ENCODE results near the gene SNX14.
"Not testable (repeated sequence)": the region's sequence is repeated elsewhere in the genome, so short reads cannot be mapped to it uniquely, and the experiment has no call there.

SNX14 gene

DNA sequence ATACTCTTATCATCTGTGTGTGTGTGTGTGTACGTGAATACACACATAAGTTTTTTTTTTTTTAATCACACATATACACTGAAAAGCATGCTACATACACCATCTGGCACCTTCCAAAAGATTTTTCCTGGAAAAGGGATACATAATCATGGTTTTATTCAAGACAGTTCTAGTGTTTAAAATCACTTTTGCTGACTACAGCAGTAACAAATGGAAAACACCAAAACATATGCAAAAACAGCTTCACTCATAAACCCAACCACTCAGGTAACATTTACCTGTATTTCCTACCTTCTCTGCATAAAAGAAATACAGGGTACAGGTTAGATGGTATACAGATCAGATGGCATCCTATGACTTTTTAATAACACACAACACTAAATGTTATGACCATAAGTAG lies 2.5 kb downstream of the SNX14 start:
- no peak for DNase-seq (ENCODE audit: low spot score)

DNA sequence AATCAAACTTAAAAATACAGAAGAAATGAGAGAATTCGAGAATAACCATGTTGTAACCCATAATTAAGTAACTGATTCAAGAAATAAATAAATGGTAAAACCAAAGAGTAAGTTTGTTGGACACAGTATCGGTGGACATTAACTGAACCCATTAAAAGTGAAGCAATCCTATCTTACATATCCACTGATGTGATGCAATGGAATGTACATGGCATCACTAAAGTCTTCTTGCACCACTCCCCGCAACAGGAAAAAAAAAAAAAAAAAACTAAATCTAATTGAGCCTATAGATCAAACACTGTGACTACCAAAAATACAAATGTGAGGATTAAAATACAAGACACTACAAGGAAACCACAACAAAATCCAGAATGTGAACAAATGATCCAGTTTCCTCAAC lies 7.9 kb downstream of the SNX14 start:
- no peak for DNase-seq (ENCODE audit: low spot score)

DNA sequence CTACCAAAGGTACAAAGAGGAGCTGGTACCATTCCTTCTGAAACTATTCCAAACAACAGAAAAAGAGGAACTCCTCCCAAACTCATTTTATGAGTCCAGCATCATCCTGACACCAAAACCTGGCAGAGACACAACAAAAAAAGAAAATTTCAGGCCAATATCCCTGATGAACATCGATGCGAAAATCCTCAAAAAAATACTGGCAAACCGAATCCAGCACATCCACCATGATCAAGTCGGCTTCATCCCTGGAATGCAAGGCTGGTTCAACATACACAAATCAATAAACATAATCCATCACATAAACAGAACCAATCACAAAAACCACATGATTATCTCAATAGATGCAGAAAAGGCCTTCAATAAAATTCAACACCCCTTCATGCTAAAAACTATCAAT lies 10.8 kb downstream of the SNX14 start:
- DNase-seq (ENCODE audit: low spot score), result not testable (repeated sequence)

DNA sequence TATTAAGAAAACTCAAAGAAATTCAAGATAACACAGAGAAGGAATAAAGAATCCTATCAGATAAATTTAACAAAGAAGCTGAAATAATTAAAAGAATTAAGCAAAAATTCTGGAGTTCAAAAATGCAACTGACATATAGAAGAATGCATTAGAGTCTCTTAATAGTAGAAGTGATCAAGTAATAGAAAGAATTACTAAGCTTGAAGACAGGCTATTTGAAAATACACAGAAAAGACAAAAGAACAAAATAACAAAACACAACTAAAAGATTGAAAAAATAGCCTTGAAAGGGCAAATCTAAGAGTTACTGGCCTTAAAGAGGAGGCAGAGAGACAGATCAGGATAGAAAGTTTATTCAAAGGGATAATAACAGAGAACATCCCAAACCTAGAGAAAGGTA lies 12.1 kb downstream of the SNX14 start:
- no peak for DNase-seq (ENCODE audit: low spot score)

DNA sequence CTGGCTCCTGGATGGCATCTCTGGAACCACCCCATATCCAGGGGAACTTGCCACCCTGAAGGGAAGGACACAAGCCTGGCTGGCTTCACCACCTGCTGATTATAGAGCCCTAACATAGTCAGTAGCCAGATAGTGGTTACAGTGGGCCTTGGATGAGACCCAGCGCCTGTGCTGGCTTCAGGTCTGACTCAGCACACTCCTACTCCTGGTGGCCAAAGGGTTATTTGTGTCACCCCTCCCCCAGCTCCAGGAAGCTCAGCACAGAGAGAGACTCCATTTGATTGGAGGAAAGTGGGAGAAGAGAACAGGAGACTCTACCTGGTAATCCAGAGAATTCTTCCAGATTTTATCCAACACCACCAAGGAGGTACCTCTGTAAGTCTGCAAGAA lies 12.8 kb downstream of the SNX14 start:
- DNase-seq (ENCODE audit: low spot score), result no peak

DNA sequence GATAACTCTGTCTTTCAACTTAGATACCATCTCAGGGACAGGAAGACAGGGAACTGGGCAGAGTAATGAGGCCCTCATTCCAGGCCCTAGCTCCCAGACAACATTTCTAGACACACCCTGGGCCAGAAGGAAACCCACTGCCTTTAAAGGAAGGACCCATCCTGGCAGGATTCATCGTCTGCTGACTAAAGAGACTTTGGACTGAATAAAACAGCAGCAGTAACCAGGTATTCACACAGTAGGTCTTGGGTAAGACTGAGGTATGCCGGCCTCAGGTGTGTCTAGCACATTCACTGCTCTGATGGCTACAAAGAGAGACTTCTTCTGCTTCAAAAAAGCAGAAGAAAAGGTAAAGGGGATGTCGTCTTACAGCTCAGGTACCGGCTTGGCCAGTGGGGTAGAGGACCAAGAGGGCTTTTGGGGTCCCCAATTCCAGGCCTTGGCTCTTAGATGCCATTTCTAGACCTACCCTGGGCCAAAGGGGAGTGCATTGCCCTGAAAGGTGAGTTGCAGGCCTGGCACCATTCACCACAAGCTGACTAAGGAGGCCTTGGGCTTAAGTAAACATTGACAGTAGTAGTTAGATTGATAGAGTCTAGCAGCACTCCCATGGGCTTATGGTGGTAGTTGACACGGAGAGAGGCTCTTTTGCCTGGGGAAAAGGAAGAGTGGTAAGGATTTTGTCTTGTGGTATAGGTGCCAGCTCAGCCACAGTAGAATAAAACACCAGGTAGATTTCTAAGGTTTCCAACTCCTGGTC lies 13.4 kb downstream of the SNX14 start:
- no peak for DNase-seq (ENCODE audit: low spot score)

DNA sequence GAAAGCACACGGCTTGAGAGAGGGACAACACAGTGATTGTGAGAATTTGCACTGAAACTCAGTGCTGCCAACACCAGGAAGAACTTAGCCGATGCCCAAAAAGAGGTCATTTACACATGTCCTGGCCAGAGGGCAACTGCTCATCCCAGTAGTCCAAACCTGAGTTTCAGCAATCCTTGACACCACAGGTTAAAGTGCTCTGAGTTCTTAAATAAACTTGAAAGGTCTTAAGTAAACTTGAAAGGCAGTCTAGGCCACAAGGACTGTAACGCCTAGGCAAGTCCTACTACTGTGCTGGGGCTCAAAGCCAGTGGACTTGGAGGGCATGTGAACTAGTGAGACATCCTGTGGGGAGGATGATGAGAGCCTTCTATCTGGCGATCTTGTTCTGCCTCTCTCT lies 14.1 kb downstream of the SNX14 start:
- DNase-seq (ENCODE audit: low spot score), result no peak

DNA sequence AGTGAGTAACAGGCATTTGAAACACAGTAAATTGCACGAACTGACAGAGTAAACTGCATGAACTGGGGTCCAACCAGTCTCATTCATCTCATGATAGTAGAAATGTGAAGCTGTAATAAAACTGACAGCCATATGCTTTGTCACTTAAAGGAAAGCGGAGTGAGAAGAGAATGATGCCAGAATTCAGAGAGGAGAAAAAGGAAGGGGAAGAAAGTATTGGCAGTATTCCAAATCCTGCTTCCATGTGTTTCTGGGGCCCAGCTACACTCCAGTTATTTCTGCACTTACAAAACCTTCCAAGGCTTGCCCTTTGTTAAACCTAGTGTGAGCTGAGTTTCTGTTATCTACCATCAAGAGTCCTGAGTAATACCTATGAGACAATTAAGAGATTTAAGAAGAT lies 17.2 kb downstream of the SNX14 start:
- no peak for DNase-seq (ENCODE audit: low spot score)

DNA sequence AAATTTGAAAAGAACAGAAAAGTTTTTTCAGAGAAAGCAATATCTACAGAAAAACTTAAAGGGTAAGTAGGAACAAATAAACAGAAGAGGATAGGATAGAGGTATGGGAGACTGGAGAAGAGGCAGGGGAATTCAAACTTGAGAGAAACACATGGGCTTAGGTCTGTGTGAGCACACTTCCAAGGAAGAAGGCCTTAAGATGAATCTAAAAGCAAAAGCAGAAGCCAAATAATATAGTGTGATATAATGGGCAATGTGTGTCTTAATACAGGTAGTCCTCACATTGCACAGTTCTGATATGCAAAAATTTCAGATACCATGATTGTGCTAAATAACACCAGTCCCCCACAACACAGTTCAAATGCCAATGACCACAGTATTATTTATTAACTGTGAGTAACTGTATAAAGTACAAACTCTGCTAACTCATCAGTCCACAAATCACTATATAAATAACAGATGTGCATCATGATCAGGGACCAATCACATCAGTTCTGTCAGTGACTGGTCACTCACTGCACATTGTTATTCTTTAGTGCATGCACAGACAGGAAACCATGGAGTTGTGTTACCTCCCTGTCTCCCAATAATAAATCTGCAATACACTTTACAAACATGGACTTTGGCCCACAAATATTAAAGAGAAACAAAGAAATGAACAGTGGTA lies 18.6 kb downstream of the SNX14 start:
- DNase-seq (ENCODE audit: low spot score), result no peak

DNA sequence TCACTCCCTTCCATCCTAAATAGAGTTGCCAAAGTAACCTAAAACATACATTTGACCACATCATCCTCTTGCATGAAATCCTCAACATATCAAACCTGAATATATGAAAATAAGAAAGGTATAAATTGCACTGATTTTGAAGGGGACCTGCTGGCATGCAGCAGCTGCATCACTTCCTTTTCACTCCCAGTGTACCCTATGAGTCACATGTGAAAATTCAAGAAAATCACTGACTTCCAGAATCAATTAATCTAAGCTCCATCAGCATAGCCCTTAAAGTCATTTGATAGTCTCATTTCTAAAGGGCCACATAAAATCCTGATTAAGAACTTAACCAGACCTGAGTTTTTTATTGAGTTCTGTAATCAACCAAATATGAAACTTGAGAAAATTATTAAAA lies 24.3 kb downstream of the SNX14 start:
- no peak for DNase-seq (ENCODE audit: low spot score)

DNA sequence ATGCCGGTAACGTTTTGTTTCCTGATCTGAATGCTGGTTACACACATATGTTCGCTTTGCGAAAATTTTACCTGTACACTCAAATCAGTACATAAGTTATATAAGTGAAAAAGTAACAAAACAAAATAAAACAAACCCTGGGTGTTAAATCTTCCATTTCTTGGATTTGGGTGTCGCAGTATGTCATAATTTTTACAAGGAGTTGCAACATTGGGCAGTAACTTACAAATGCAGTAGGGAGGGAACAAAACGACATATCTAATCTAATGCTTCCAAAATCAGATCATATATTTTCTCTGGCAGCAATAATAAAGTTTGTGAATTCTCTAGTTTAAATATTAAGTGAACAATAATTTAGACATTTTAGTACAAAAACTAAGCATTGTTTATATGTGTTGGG lies 25.2 kb downstream of the SNX14 start:
- DNase-seq (ENCODE audit: low spot score), result no peak

DNA sequence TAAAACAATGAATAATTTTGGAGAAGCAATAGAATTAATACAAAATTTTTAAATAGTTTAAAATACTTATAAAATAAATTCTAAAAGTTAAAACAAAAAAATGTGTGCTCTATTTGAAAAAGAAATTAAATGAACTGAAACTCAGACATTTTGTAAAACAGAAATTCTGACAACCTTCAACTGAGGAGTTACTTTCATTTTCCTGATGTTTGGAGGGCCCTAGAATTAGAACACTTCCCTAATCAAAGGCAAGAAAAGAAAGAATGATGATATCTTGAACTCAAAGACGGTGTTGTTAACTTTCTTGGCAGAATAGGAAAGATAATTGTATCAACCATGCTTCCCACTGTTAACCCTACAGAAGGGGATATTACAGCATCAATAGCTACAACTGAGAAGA lies 27.9 kb downstream of the SNX14 start:
- DNase-seq (ENCODE audit: low spot score), result no peak

DNA sequence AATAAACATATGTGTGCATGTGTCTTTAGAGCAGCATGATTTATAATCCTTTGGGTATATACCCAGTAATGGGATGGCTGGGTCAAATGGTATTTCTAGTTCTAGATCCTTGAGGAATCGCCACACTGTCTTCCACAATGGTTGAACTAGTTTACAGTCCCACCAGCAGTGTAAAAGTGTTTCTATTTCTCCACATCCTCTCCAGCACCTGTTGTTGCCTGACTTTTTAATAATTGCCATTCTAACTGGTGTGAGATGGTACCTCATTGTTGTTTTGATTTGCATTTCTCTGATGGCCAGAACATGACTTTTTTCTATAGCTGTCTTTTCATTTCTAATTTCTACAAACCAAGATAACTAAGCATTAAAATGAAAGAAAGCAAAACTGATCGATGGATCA lies 29.4 kb downstream of the SNX14 start:
- not testable (repeated sequence) for DNase-seq (ENCODE audit: low spot score)

DNA sequence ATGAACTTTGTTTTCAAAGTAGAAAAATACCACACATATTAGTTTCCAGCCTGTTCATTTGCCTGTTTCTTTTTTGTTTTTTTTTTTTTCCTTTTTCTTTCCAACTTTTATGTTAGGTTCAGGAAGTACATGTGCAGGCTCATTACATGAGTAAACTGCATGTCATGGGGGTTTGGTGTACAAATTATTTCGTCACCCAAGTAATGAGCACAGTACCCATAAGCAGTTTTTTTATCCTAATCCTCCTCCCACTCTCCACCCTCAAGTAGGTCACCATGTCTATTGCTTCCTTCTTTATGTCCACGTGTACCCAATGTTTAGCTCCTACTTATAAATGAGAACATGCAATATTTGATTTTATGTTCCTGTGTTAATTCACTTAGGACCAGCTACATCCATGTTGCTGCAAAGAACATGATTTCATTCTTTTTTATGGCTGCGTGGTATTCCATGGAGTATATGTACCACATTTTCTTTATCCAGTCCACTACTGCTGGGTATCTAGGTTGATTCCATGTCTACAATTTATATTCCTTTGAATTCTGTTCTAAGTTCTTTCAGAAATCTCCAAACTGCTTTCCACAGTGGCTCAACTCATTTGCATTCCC lies 31.8 kb downstream of the SNX14 start:
- DNase-seq (ENCODE audit: low spot score), result no peak

DNA sequence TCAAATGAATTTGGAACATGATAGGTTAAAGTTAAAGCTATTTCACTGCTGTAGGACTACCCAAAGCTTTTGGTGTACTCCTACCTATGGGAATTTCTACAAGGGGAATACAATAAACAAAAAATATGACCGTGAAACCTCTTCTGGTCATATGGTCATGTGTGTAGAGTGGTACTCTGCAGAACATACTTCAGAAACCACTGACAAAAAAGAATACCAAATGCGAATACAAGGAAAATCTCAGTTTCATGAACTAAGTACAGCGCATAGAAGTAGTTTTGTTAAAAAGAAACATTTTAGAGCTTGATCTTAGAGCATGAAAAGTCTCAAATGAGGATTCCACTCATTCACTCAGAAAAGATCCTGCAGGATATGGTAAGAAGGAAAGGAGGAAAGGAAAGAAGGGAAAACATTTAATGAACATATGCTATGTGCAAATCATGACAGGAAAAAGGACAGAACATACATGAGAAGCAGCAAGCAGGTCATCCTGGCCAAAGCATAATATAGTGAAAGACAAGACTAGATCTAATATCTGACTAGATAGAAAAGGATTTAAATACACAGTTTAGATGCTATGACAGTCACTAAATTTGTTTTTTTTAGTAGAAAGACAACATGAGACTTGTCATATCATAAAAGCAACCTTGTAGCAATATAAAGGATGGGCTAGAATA lies 36.5 kb downstream of the SNX14 start:
- DNase-seq (ENCODE audit: low spot score), result no peak

DNA sequence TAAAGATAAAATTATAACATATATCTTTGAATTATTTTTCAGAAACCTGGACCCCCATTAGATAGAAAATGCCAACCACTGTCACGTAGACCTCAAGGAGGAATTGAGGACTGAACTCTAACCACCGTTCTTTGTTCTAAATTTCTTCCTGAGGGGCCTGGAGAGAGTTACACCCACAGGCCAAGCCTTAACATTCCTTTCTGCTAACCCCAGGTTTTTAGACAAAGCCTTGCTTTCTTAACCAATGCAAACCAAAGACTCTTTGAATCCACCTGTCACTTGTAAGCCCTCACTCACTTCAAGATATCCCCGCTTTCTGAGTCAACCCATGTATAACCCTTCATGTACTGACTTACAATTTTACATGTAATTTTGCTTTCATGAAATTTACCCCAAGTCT lies 41.0 kb downstream of the SNX14 start:
- DNase-seq (ENCODE audit: low spot score), result no peak

DNA sequence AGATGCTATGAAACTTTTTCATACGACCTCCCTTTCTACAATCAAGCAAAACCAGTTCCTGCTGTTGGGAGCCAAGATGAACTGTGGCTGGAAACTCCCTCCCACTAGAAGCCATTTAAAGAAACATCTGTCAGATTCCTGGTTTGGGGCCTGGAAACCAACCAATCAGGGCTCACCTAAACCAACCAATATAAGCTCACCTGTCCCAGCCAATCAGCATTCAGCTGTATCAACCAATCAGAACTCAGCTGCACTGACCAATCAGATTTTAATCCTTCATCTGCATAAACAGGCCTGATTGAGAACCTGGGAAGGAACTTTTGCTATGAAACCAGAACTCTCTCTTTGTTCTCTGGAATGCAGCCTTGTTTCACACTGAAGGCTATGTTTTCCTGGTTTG lies 42.4 kb downstream of the SNX14 start:
- no peak for DNase-seq (ENCODE audit: low spot score)

DNA sequence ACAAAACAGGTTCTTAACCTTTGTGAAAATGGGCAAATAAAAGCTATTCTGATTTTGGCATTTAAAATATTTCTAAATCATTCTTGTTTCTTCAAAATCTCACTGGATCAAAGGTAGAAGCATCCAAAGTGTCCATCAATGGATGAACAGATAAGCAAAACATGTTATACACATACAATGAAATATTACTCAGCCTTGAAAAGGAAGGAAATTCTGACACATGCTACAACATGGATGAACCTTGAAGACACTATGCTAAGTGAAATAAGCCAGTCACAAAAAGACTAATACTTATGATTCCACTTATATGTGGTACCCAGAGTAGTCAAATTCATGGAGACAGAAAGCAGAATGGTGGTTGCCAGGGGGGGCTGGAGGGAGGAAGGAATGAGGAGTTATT lies 45.9 kb downstream of the SNX14 start:
- DNase-seq (ENCODE audit: low spot score), result no peak

DNA sequence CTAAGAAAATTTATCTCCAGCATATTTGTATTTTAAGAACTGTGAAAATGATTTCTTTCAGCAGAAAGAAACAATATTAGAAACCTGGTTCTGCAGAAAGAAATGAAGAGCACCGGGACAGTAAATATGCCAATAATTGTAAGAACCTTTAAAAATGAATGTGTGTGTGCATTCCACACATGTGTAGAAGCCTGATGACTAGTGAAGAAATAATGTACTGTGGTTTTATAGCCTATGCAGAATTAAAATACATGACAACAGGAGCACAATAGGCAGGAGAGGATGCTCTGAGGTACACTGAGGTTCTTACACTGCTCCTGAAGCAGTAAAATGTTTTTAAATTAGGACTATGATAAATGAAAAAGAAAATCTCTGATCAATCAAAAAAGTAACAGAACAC lies 48.9 kb downstream of the SNX14 start:
- DNase-seq (ENCODE audit: low spot score), result no peak

DNA sequence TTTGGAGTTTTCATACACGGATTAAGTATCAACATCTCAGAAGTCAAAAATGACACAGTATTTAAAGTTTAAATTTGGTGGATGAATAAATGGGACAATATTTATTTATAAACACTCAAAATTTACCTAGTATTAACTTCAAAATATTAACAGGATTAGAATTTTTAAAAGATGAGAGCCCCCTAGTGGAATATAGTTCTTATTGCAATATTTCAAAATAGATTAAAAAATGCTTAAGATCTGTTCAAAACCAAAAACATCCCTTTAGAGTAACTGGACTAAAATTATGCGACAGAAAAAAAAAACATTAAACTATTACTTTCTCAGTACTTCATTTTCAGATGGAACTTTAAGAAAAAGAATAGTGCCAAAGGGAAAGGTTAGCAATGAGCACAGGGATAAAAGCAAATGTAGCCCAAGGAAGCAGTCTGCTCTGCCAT lies 56.6 kb downstream of the SNX14 start:
- no peak for DNase-seq (ENCODE audit: low spot score)

DNA sequence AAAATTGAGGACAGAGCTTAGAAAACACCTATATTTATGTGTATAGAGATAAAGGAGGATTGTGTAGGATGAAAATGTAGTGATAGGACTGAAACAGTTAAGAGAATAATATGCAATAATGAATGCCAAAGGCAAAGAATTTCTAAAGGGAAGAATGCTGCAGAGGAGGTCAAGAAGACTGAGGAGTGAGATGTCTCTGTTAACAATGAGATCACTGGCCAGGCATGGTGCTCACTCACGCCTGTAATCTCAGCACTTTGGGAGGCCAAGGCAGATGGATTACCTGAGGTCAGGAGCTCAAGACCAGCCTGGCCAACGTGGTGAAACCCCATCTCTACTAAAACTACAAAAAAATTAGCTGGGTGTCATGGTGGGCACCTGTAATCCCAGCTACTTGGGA lies 69.4 kb downstream of the SNX14 start:
- not testable (repeated sequence) for DNase-seq (ENCODE audit: low spot score)

DNA sequence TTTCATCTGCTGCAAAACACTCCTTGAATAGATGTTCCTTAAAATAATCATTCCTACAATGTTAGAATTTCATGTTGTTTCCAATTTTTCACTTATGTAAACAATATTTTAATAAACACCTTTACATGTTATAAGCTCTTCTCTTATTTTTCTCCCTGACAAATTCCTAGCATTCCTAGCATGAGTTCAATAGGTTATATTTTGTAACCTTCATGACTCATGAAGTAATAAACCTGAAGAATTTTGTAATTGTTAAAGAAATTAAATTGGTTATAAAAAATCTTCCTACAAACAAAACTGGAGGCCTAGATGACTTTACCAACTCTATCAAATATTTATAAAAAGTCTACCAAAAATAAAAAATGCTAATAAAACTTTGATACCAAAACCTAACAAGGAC lies 77.5 kb downstream of the SNX14 start:
- DNase-seq (ENCODE audit: low spot score), result no peak

Measured in CD4-positive, alpha-beta T cell treated with Interleukin-6 at 100 ng/mL for 8 hours (primary cell).